Esophagus muscularis mucosa (tissue), 4 donors: ENCODE data around the gene NPHP4.

Experiments used
- EP300 ChIP-seq: sonication (generic); formaldehyde crosslinking; IDR thresholded peaks from one replicate; pipeline ENCODE4 v1.6.1; 2017; ENCODE audit warnings: antibody characterized with exemption
- POLR2A ChIP-seq: fragments of 450-650 bp; IDR thresholded peaks from one replicate; pipeline ENCODE4 v1.6.1; 2017; ENCODE audit warnings: antibody characterized with exemption, moderate library complexity, mild to moderate bottlenecking, low read depth
- POLR2AphosphoS5 ChIP-seq, 2 donors: sonication (generic); formaldehyde crosslinking; IDR thresholded peaks; one replicate each; pipeline ENCODE4 v1.6.1; 2017; ENCODE audit warnings: antibody characterized with exemption in 2 of 2
- TF ChIP-seq, protein P1 (sequence below), 3 experiments: fragments of 200-600 bp in 2 of 3; fragments of 450-650 bp in 1 of 3; sonication (generic) in 2 of 3; IDR thresholded peaks; one replicate each; pipeline ENCODE4 v1.5.1; 2017 to 2019; ENCODE audit warnings: antibody characterized with exemption in 3 of 3, mild to moderate bottlenecking in 2 of 3, moderate library complexity in 1 of 3

DNA sequence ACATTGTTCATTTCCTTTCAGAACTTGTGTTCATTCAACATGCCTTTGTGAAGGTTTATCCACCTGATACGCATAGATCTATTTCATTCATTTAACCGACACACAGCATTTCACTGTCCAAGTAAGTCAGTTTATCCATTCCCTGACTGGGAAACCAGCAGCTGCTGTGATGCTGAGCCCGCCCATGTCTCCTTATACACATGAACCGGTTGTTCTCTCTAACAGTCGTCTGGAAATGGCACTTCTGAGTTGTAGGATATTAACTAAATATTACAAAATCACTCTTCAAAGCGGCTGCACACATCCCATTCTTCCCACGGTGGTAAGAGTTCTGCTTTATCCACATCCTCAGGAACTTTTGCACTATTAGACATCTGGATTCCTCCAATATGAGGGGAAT, 71.1 kb downstream of the NPHP4 start:
- TF ChIP-seq, protein P1, sequence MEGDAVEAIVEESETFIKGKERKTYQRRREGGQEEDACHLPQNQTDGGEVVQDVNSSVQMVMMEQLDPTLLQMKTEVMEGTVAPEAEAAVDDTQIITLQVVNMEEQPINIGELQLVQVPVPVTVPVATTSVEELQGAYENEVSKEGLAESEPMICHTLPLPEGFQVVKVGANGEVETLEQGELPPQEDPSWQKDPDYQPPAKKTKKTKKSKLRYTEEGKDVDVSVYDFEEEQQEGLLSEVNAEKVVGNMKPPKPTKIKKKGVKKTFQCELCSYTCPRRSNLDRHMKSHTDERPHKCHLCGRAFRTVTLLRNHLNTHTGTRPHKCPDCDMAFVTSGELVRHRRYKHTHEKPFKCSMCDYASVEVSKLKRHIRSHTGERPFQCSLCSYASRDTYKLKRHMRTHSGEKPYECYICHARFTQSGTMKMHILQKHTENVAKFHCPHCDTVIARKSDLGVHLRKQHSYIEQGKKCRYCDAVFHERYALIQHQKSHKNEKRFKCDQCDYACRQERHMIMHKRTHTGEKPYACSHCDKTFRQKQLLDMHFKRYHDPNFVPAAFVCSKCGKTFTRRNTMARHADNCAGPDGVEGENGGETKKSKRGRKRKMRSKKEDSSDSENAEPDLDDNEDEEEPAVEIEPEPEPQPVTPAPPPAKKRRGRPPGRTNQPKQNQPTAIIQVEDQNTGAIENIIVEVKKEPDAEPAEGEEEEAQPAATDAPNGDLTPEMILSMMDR (IDR thresholded peaks at IDR 0.05): no peak
- TF ChIP-seq EP300 (no peak), POLR2AphosphoS5 (IDR thresholded peaks at IDR 0.05) (no peak), POLR2A (no peak)
